H9 (cell line): ENCODE measurements around the gene FGF16. TPM values are rescaled to one million over a fixed set of nuclear protein-coding genes. Genes with fewer than 3 reads are reported as not detected.

Experiments used
- DNase-seq: peaks from one replicate; pipeline ENCODE4 v3.0.0-alpha.2; 2017
- H2AFZ ChIP-seq: one replicate; pipeline ENCODE4 v1.6.1; 2013; ENCODE audit warnings: mild to moderate bottlenecking, low read length, control low read depth, moderate library complexity
- H2AK5ac ChIP-seq: 2 replicates; pipeline ENCODE4 v1.6.1; 2013; ENCODE audit warnings: low read length, control low read depth, mixed read lengths; ENCODE audit not compliant: insufficient read length
- H2BK120ac ChIP-seq: one replicate; pipeline ENCODE4 v1.6.1; 2013; ENCODE audit warnings: low read depth, mild to moderate bottlenecking, low read length, control low read depth, inconsistent platforms; ENCODE audit not compliant: poor library complexity, severe bottlenecking
- H2BK12ac ChIP-seq: 2 replicates; pipeline ENCODE4 v1.6.1; 2013; ENCODE audit warnings: low read length, control low read depth, mixed read lengths, low read depth; ENCODE audit not compliant: insufficient read length
- H2BK15ac ChIP-seq: 2 replicates; pipeline ENCODE4 v1.6.1; 2013; ENCODE audit warnings: low read depth, low read length, control low read depth
- H2BK20ac ChIP-seq: one replicate; pipeline ENCODE4 v1.6.1; 2013; ENCODE audit warnings: low read depth, mild to moderate bottlenecking, low read length, control low read depth, inconsistent platforms; ENCODE audit not compliant: poor library complexity, severe bottlenecking
- H2BK5ac ChIP-seq: 2 replicates; pipeline ENCODE4 v1.6.1; 2013; ENCODE audit warnings: low read length, control low read depth, mixed read lengths; ENCODE audit not compliant: insufficient read length
- H3K14ac ChIP-seq: 2 replicates; pipeline ENCODE4 v1.6.1; 2013; ENCODE audit warnings: low read length, control low read depth; ENCODE audit not compliant: insufficient read depth
- H3K18ac ChIP-seq: 2 replicates; pipeline ENCODE4 v1.6.1; 2013; ENCODE audit warnings: low read depth, mild to moderate bottlenecking, mixed read lengths, low read length, control low read depth; ENCODE audit not compliant: insufficient read length
- H3K23ac ChIP-seq: 2 replicates; pipeline ENCODE4 v1.6.1; 2013; ENCODE audit warnings: low read length, control low read depth, mixed read lengths, low read depth; ENCODE audit not compliant: insufficient read length
- H3K23me2 ChIP-seq: 2 replicates; pipeline ENCODE4 v1.6.1; 2013; ENCODE audit warnings: low read depth, mild to moderate bottlenecking, mixed read lengths, low read length, control low read depth; ENCODE audit not compliant: insufficient read length, poor library complexity, severe bottlenecking
- H3K27ac ChIP-seq: 2 replicates; pipeline ENCODE4 v1.5.1; 2013; ENCODE audit warnings: low read length, control low read depth, mixed read lengths, low read depth; ENCODE audit not compliant: insufficient read length
- H3K27me3 ChIP-seq: 2 replicates; pipeline ENCODE4 v1.6.1; 2013; ENCODE audit warnings: low read length, control low read depth, inconsistent platforms; ENCODE audit not compliant: insufficient read depth
- H3K4ac ChIP-seq: 2 replicates; pipeline ENCODE4 v1.6.1; 2013; ENCODE audit warnings: low read depth, mild to moderate bottlenecking, control low read depth, inconsistent platforms, low read length, moderate library complexity
- H3K4me1 ChIP-seq: 2 replicates; pipeline ENCODE4 v1.6.1; 2013; ENCODE audit warnings: low read length, control low read depth, inconsistent platforms; ENCODE audit not compliant: insufficient read depth
- H3K4me2 ChIP-seq: 2 replicates; pipeline ENCODE4 v1.6.1; 2013; ENCODE audit warnings: low read length, control low read depth, mixed read lengths; ENCODE audit not compliant: insufficient read length, insufficient read depth
- H3K56ac ChIP-seq: 2 replicates; pipeline ENCODE4 v1.6.1; 2013; ENCODE audit warnings: low read depth, mild to moderate bottlenecking, mixed read lengths, low read length, control low read depth; ENCODE audit not compliant: insufficient read length
- H3K79me1 ChIP-seq: 2 replicates; pipeline ENCODE4 v1.6.1; 2013; ENCODE audit warnings: low read depth, mild to moderate bottlenecking, moderate library complexity, low read length, control low read depth, inconsistent platforms; ENCODE audit not compliant: insufficient read depth, poor library complexity, severe bottlenecking
- H3K79me2 ChIP-seq: 2 replicates; pipeline ENCODE4 v1.6.1; 2013; ENCODE audit warnings: low read length, control low read depth, inconsistent platforms; ENCODE audit not compliant: insufficient read depth
- H3K9ac ChIP-seq: 2 replicates; pipeline ENCODE4 v1.6.1; 2013; ENCODE audit warnings: low read length, control low read depth, mixed read lengths; ENCODE audit not compliant: insufficient read length; ENCODE audit errors: extremely low read depth
- H3K9me3 ChIP-seq: one replicate; pipeline ENCODE4 v1.6.1; 2013; ENCODE audit warnings: low read depth, low read length, inconsistent platforms; ENCODE audit not compliant: control insufficient read depth
- H3T11ph ChIP-seq: one replicate; pipeline ENCODE4 v1.6.1; 2013; ENCODE audit warnings: mild to moderate bottlenecking, low read length, control low read depth, inconsistent platforms
- H4K20me1 ChIP-seq: one replicate; pipeline ENCODE4 v1.6.1; 2013; ENCODE audit not compliant: control insufficient read depth, insufficient read length, insufficient read depth
- H4K5ac ChIP-seq: 2 replicates; pipeline ENCODE4 v1.6.1; 2013; ENCODE audit warnings: low read depth, mild to moderate bottlenecking, mixed read lengths, low read length, control low read depth; ENCODE audit not compliant: insufficient read length
- H4K8ac ChIP-seq: replicated peaks from 2 replicates; pipeline ENCODE4 v1.6.1; 2013; ENCODE audit warnings: low read length, control low read depth, mixed read lengths, low read depth; ENCODE audit not compliant: insufficient read length
- H4K91ac ChIP-seq: 2 replicates; pipeline ENCODE4 v1.6.1; 2013; ENCODE audit warnings: low read depth, mild to moderate bottlenecking, moderate library complexity, mixed read lengths, low read length, control low read depth; ENCODE audit not compliant: insufficient read length
- H3K27ac Mint-ChIP-seq, 3 experiments: 2 replicates in 2 of 3; 3 replicates in 1 of 3; pipeline ENCODE4 v1.8.0; 2020 to 2021; ENCODE audit warnings: mixed read lengths in 3 of 3, mild to moderate bottlenecking in 1 of 3, moderate library complexity in 1 of 3
- H3K27me3 Mint-ChIP-seq: 2 replicates; pipeline ENCODE4 v1.8.0; 2021; ENCODE audit warnings: low read depth, mild to moderate bottlenecking, moderate library complexity, mixed read lengths
- H3K36me3 Mint-ChIP-seq, 3 experiments: 2 replicates in 2 of 3; 3 replicates in 1 of 3; pipeline ENCODE4 v1.8.0; 2020 to 2021; ENCODE audit warnings: low read depth in 3 of 3, mixed read lengths in 3 of 3; ENCODE audit not compliant: insufficient read depth in 1 of 3
- H3K4me1 Mint-ChIP-seq, 2 experiments: 2 replicates each; pipeline ENCODE4 v1.8.0; 2020; ENCODE audit warnings: mixed read lengths in 2 of 2
- H3K4me3 Mint-ChIP-seq, 2 experiments: 2 replicates in 1 of 2; 3 replicates in 1 of 2; pipeline ENCODE4 v1.8.0; 2020 to 2021; ENCODE audit warnings: mild to moderate bottlenecking in 2 of 2, mixed read lengths in 2 of 2, moderate library complexity in 1 of 2
- H3K9me3 Mint-ChIP-seq, 2 experiments: 2 replicates in 1 of 2; 3 replicates in 1 of 2; pipeline ENCODE4 v1.8.0; 2020; ENCODE audit warnings: mild to moderate bottlenecking in 2 of 2, mixed read lengths in 2 of 2, moderate library complexity in 1 of 2
- CTCF ChIP-seq: fragments of 200-600 bp; sonication (generic); conservative IDR thresholded peaks from 3 replicates; pipeline ENCODE4 v1.8.0; 2021; ENCODE audit warnings: antibody characterized with exemption, mild to moderate bottlenecking
- WGBS: extraction: QIAGEN DNeasy Blood & Tissue Kit; methylation state at CpG from one replicate; pipeline ENCODE4 v1.1.7; 2013; ENCODE audit warnings: missing lambda C conversion rate, low lambda C conversion rate, mixed read lengths; ENCODE audit not compliant: insufficient read length; ENCODE audit errors: extremely low coverage; 5-methylcytosine and 5-hydroxymethylcytosine counted together
- total RNA-seq: library from RNA; stranded (reverse); gene quantifications from 2 replicates; pipeline ENCODE4 v1.2.1, GENCODE V29; 2021

The FGF16 gene
- total RNA-seq, 1 experiment from 2014 or later: 2.8 TPM

- H3K36me3 Mint-ChIP-seq: peaks cover 0 to 4% (median 3%) of the 10 kb centered on the region in 3 experiments; a peak in 4 of 7 replicates
- Histone ChIP-seq H2BK12ac (no peak overlapping the region), H2BK15ac (no peak overlapping the region), H3T11ph (no peak overlapping the region), H2AFZ (no peak overlapping the region), H3K27ac (no peak overlapping the region), H4K8ac (no peak overlapping the region), H3K18ac (peak overlapping the region; percentile 77), H2BK20ac (no peak overlapping the region), H4K91ac (no peak overlapping the region), H2BK5ac (no peak overlapping the region), H3K9ac (peak overlapping the region; percentile 47), H3K4me2 (peak overlapping the region; percentile 46), H3K23ac (no peak overlapping the region), H3K79me2 (no peaks in the 10 kb centered on the region), H2AK5ac (no peak overlapping the region), H3K79me1 (no peaks in the 10 kb centered on the region), H3K4me1 (no peaks in the 10 kb centered on the region), H4K5ac (no peak overlapping the region), H3K14ac (peak overlapping the region; percentile 79; the same call in 1 of the 2 replicates), H4K20me1 (no peaks in the 10 kb centered on the region), H3K27me3 (no peaks in the 10 kb centered on the region), H3K23me2 (peaks cover 15% of the 10 kb centered on the region), H2BK120ac (no peak overlapping the region), H3K9me3 (peaks cover 4% of the 10 kb centered on the region), H3K56ac (no peak overlapping the region), H3K4ac (no peak overlapping the region)
- DNase-seq: peak; percentile 60
- peaks cover 20% of the 10 kb centered on the region for H3K27me3 Mint-ChIP-seq
- H3K27ac Mint-ChIP-seq: peak overlapping the region in 1 of 3 experiments; percentile 77; a peak in 1 of 7 replicates
- TF ChIP-seq CTCF: peak; percentile 71
- H3K9me3 Mint-ChIP-seq: peaks cover 64 to 67% of the 10 kb centered on the region in 2 experiments
- H3K4me1 Mint-ChIP-seq: peaks cover 7 to 14% of the 10 kb centered on the region in 2 experiments
- peak overlapping the region; percentile 71 to 77 for H3K4me3 Mint-ChIP-seq
- WGBS: no CpG with 5 or more reads among the region's 27 CpGs
These were observed 1.1 kb upstream of the FGF16 start for GRCh38 chrX:77446029-77446585.
